Fibroblast of lung (primary cell): ENCODE measurements around the gene SMIM7. TPM values are rescaled to one million over a fixed set of nuclear protein-coding genes. Genes with fewer than 3 reads are reported as not detected.
"Not testable (repeated sequence)": the region's sequence is repeated elsewhere in the genome, so short reads cannot be mapped to it uniquely, and the experiment has no call there.

Source experiments
- DNase-seq, 2 donors: peaks; one replicate each; pipeline versions ENCODE4 v3.0.0 to v3.0.0-alpha.2; 2010; ENCODE audit warnings: low read depth in 2 of 2
- H2AFZ ChIP-seq: 2 replicates; pipeline ENCODE4 v1.5.1; 2012; ENCODE audit warnings: low read length, control low read depth, inconsistent platforms
- H3K27ac ChIP-seq: 2 replicates; pipeline ENCODE4 v1.5.1; 2011; ENCODE audit warnings: low read length, control low read depth; ENCODE audit not compliant: insufficient read depth
- H3K27me3 ChIP-seq: 2 replicates; pipeline ENCODE4 v1.5.1; 2011; ENCODE audit warnings: mild to moderate bottlenecking, low read length; ENCODE audit not compliant: control insufficient read depth, insufficient read depth
- H3K36me3 ChIP-seq: 2 replicates; pipeline ENCODE4 v1.5.1; 2011; ENCODE audit warnings: low read length; ENCODE audit not compliant: control insufficient read depth, insufficient read depth
- H3K4me1 ChIP-seq: 2 replicates; pipeline ENCODE4 v1.5.1; 2011; ENCODE audit warnings: low read length; ENCODE audit not compliant: control insufficient read depth, insufficient read depth; ENCODE audit errors: extremely low read depth
- H3K4me2 ChIP-seq: 2 replicates; pipeline ENCODE4 v1.5.1; 2011; ENCODE audit warnings: low read length, control low read depth; ENCODE audit not compliant: insufficient read depth; ENCODE audit errors: extremely low read depth
- H3K4me3 ChIP-seq, 4 experiments: fragments of 200-600 bp in 1 of 4; sonication (generic) in 1 of 4; replicated peaks in 1 of 4; 2 replicates each; pipeline ENCODE4 v1.5.1; 2011 to 2016; ENCODE audit warnings: low read length in 4 of 4, low read depth in 3 of 4, mild to moderate bottlenecking in 3 of 4, control low read depth in 2 of 4, inconsistent platforms in 1 of 4, mixed read lengths in 1 of 4; ENCODE audit not compliant: insufficient read depth in 1 of 4; ENCODE audit errors: control extremely low read depth in 1 of 4
- H3K79me2 ChIP-seq: 2 replicates; pipeline ENCODE4 v1.5.1; 2012; ENCODE audit warnings: mild to moderate bottlenecking, low read length, inconsistent platforms; ENCODE audit not compliant: control insufficient read depth, insufficient read depth
- H3K9ac ChIP-seq: 2 replicates; pipeline ENCODE4 v1.5.1; 2011; ENCODE audit warnings: mild to moderate bottlenecking, low read length, control low read depth; ENCODE audit not compliant: insufficient read depth
- H3K9me3 ChIP-seq: 2 replicates; pipeline ENCODE4 v1.5.1; 2012; ENCODE audit warnings: low read depth, low read length; ENCODE audit not compliant: control insufficient read depth, insufficient read depth
- H4K20me1 ChIP-seq: 2 replicates; pipeline ENCODE4 v1.5.1; 2011; ENCODE audit warnings: low read length; ENCODE audit not compliant: control insufficient read depth, insufficient read depth; ENCODE audit errors: extremely low read depth
- EZH2 ChIP-seq: IDR thresholded peaks from 2 replicates; pipeline ENCODE4 v1.5.1; 2012; ENCODE audit warnings: low read length, control low read depth, mild to moderate bottlenecking; ENCODE audit errors: missing control alignments
- polyA plus RNA-seq, 2 donors: library from polyadenylated mRNA; depleted of rRNA in 1 of 2; stranded (reverse) in 1 of 2; unstranded in 1 of 2; fragments of >200 nt; gene quantifications; 2 replicates each; pipeline ENCODE4 v1.2.1, GENCODE V29; 2011 to 2012; ENCODE audit warnings: missing spikeins in 1 of 2
- total RNA-seq: library from RNA; depleted of rRNA; stranded (reverse); fragments of >200 nt; gene quantifications from 2 replicates; pipeline ENCODE4 v1.2.1, GENCODE V29; 2014
- TF ChIP-seq, protein P1 (sequence below), 2 donors: IDR thresholded peaks in 1 of 2; conservative IDR thresholded peaks in 1 of 2; 1 replicate in 1 of 2; 2 replicates in 1 of 2; pipeline ENCODE4 v1.5.1; 2011 to 2012; ENCODE audit warnings: low read length in 2 of 2, control low read depth in 1 of 2, inconsistent platforms in 1 of 2, low read depth in 1 of 2, mild to moderate bottlenecking in 1 of 2

The SMIM7 gene
- total and polyA plus RNA-seq, 2 donors (not counting 1 experiment from before 2014, with no cell fraction given): 58.1 to 91.4 TPM

DNA sequence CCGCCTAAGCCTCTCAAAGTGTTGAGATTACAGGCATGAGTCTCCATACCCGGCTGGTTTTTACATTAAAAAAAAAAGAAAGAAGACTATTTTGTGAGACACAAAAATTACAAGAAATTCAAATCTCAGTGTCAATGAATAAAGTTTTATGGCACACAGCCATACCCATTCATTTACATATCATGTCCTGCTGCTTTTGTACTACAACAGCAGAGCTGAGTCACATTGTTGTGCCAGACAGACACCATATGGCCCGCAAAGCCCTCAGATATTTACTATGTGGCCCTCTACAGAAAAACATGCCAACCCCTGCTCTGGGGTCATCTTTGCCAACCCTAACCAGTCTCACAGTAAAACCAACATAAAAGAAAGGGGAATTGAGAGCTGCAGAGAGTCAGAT is 5.3 kb downstream of the SMIM7 start:
- H3K27ac ChIP-seq: no peak overlapping the region
- no peak overlapping the region for H3K4me3 ChIP-seq
- H4K20me1 ChIP-seq: no peaks in the 10 kb centered on the region

DNA sequence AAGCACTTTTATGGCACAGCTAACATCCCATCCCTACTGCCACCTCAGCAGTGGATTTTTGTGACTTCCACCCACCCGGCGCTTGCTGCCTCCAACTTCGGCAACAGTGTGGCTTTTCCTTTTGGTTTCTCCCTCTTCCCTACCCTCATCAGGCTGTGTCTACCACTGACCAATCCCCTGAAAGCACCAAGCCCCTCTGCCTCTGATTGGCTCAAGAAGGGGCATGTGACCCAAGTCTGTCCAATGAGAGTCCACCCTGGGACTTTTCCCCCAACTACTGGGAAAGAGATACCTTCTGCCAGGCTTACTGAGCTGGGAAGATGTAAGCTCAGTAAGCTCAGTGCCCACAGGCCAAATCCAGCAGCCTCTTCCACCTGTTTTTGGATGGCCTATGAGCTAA is 5.8 kb downstream of the SMIM7 start:
- no peak overlapping the region for H3K4me3 ChIP-seq
- H2AFZ ChIP-seq: no peak overlapping the region
- H3K27me3 ChIP-seq: no peaks in the 10 kb centered on the region
- H3K36me3 ChIP-seq: peaks cover 27% of the 10 kb centered on the region
- peaks cover 31% of the 10 kb centered on the region for H3K79me2 ChIP-seq
- H3K4me1 ChIP-seq: peaks cover under 1% of the 10 kb centered on the region
- H3K9ac ChIP-seq: no peak overlapping the region
- TF ChIP-seq, protein P1, sequence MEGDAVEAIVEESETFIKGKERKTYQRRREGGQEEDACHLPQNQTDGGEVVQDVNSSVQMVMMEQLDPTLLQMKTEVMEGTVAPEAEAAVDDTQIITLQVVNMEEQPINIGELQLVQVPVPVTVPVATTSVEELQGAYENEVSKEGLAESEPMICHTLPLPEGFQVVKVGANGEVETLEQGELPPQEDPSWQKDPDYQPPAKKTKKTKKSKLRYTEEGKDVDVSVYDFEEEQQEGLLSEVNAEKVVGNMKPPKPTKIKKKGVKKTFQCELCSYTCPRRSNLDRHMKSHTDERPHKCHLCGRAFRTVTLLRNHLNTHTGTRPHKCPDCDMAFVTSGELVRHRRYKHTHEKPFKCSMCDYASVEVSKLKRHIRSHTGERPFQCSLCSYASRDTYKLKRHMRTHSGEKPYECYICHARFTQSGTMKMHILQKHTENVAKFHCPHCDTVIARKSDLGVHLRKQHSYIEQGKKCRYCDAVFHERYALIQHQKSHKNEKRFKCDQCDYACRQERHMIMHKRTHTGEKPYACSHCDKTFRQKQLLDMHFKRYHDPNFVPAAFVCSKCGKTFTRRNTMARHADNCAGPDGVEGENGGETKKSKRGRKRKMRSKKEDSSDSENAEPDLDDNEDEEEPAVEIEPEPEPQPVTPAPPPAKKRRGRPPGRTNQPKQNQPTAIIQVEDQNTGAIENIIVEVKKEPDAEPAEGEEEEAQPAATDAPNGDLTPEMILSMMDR (conservative IDR thresholded peaks at IDR 0.05 in 1 of 2, IDR thresholded peaks at IDR 0.05 in 1 of 2; ENCODE audit: low read depth in 1 of 2, low read length in 2 of 2): no peak
- no peak for TF ChIP-seq EZH2
- no peak overlapping the region for H3K27ac ChIP-seq
- no peak for DNase-seq
- H4K20me1 ChIP-seq: no peaks in the 10 kb centered on the region
- no peak overlapping the region for H3K4me2 ChIP-seq
- H3K9me3 ChIP-seq: no peaks in the 10 kb centered on the region

More for the DNA sequence above, 5.3 kb downstream of the SMIM7 start:
- peak in 1 of 2 donors; percentile 6 for DNase-seq
- no peak overlapping the region for H2AFZ ChIP-seq
- no peak for TF ChIP-seq EZH2
- TF ChIP-seq, protein P1 (conservative IDR thresholded peaks at IDR 0.05 in 1 of 2, IDR thresholded peaks at IDR 0.05 in 1 of 2; ENCODE audit: low read depth in 1 of 2, low read length in 2 of 2): no peak
- H3K4me2 ChIP-seq: no peak overlapping the region
- H3K9me3 ChIP-seq: no peaks in the 10 kb centered on the region
- no peak overlapping the region for H3K9ac ChIP-seq
- H3K36me3 ChIP-seq: peaks cover 27% of the 10 kb centered on the region
- H3K4me1 ChIP-seq: peaks cover 2% of the 10 kb centered on the region
- no peaks in the 10 kb centered on the region for H3K27me3 ChIP-seq
- H3K79me2 ChIP-seq: peaks cover 36% of the 10 kb centered on the region

DNA sequence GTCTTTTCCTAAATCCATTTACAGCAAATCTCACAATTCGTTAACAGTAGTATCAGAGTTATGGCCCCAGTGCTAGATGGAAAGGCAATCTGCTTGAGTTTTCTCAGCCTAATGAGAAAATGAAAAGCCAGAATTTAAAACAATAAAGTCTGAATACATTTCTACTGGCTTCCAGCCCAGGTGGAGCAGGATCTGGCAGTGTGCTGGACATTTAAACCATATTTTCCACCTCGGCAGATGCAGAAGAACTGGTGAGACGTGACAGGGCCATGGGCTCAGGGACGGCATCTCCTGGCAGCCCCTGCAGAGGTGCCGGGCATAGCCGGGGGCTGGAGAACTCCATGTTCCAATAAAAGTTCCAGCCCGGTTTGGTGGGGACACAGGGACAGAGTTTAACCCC is 7.1 kb downstream of the SMIM7 start:
- Histone ChIP-seq H3K4me3 (no peak overlapping the region), H4K20me1 (no peaks in the 10 kb centered on the region), H3K9me3 (no peaks in the 10 kb centered on the region), H3K9ac (no peak overlapping the region), H3K27ac (no peak overlapping the region), H3K4me1 (no peaks in the 10 kb centered on the region), H3K79me2 (peaks cover 19% of the 10 kb centered on the region), H3K4me2 (no peak overlapping the region), H3K36me3 (peaks cover 27% of the 10 kb centered on the region), H2AFZ (no peak overlapping the region), H3K27me3 (no peaks in the 10 kb centered on the region)
- no peak for TF ChIP-seq EZH2
- TF ChIP-seq, protein P1 (conservative IDR thresholded peaks at IDR 0.05 in 1 of 2, IDR thresholded peaks at IDR 0.05 in 1 of 2; ENCODE audit: low read depth in 1 of 2, low read length in 2 of 2): no peak
- no peak for DNase-seq

DNA sequence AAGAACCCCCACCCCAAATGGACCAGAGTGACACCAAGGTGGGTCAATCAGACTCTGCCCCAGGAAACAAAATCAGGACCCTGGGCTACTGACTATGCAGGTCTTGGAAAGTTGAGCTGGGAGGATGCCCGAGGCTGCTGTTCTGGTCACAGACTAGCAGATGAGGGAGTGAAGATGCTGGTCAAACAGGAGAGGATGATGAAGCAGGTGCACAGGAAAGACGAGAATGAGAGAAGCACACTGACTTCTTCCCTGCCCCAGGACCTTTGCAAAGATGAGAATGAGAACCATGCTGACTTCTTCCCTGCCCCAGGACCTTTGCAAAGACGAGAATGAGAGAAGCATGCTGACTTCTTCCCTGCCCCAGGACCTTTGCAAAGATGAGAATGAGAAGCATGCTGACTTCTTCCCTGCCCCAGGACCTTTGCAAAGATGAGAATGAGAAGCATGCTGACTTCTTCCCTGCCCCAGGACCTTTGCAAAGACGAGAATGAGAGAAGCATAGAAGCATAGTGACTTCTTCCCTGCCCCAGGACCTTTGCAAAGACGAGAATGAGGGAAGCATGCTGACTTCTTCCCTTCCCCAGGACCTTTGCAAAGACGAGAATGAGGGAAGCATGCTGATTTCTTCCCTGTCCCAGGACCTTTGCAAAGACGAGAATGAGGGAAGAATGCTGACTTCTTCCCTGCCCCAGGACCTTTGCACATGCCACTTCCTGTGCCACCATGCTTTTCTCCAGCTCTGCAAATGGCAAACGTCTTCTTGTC is 8.3 kb downstream of the SMIM7 start:
- H4K20me1 ChIP-seq, H3K79me2 ChIP-seq: not testable (repeated sequence)

More for the DNA sequence above, 8.3 kb downstream of the SMIM7 start:
- H3K27ac ChIP-seq, DNase-seq, H3K9me3 ChIP-seq, H3K9ac ChIP-seq, H2AFZ ChIP-seq, H3K4me1 ChIP-seq, H3K27me3 ChIP-seq, H3K4me3 ChIP-seq, H3K4me2 ChIP-seq: not testable (repeated sequence)
- H3K36me3 ChIP-seq: peaks cover 28% of the 10 kb centered on the region
